ENCODE results near the gene BRD3OS.

- TF ChIP-seq CTCF (IDR thresholded peaks at IDR 0.05) (no peak), EZH2 (IDR thresholded peaks at IDR 0.05; ENCODE audit: borderline replicate concordance, insufficient read depth, low read depth, low read length, poor library complexity, severe bottlenecking) (no peak)
Measured at GRCh38 chr9:134026981-134027380, 1.7 kb downstream of the BRD3OS start.
